ENCODE results near the gene VEPH1.
A peak's percentile ranks its signal among the peaks of the same experiment; 100 is the strongest.

The VEPH1 gene

GRCh38 chr3:157444797-157445184 is 58.4 kb downstream of the VEPH1 start:
- Histone ChIP-seq H3K36me3 (no peaks in the 10 kb centered on the region), H3K4me3 (ENCODE audit: low read depth, low read length) (no peak overlapping the region), H3K27ac (no peak overlapping the region), H3K27me3 (ENCODE audit: insufficient read depth, low read depth, severe bottlenecking) (no peaks in the 10 kb centered on the region), H3K9me3 (ENCODE audit: severe bottlenecking) (no peaks in the 10 kb centered on the region)
- no peak for TF ChIP-seq CTCF (IDR thresholded peaks at IDR 0.05; ENCODE audit: low read depth, low read length)
- no peak for DNase-seq

GRCh38 chr3:157443905-157444796 is 59.1 kb downstream of the VEPH1 start:
- Histone ChIP-seq H3K27ac (no peak overlapping the region), H3K27me3 (ENCODE audit: insufficient read depth, low read depth, severe bottlenecking) (no peaks in the 10 kb centered on the region), H3K9me3 (ENCODE audit: severe bottlenecking) (no peaks in the 10 kb centered on the region), H3K4me3 (ENCODE audit: low read depth, low read length) (no peak overlapping the region), H3K36me3 (no peaks in the 10 kb centered on the region)
- no peak for DNase-seq
- no peak for TF ChIP-seq CTCF (IDR thresholded peaks at IDR 0.05; ENCODE audit: low read depth, low read length)

GRCh38 chr3:157442729-157443128 is 60.5 kb downstream of the VEPH1 start:
- no peak overlapping the region for H3K27ac ChIP-seq
- no peaks in the 10 kb centered on the region for H3K9me3 ChIP-seq (ENCODE audit: severe bottlenecking)
- no peak for TF ChIP-seq CTCF (IDR thresholded peaks at IDR 0.05; ENCODE audit: low read depth, low read length)
- H3K4me3 ChIP-seq (ENCODE audit: low read depth, low read length) = no peak overlapping the region
- H3K36me3 ChIP-seq = no peaks in the 10 kb centered on the region
- H3K27me3 ChIP-seq (ENCODE audit: insufficient read depth, low read depth, severe bottlenecking) = no peaks in the 10 kb centered on the region
- DNase-seq = no peak

GRCh38 chr3:157441102-157441624 is 62.1 kb downstream of the VEPH1 start:
- no peak for TF ChIP-seq CTCF (IDR thresholded peaks at IDR 0.05; ENCODE audit: low read depth, low read length)
- H3K36me3 ChIP-seq = no peaks in the 10 kb centered on the region
- H3K27ac ChIP-seq = no peak overlapping the region
- no peak overlapping the region for H3K4me3 ChIP-seq (ENCODE audit: low read depth, low read length)
- no peak for DNase-seq
- H3K9me3 ChIP-seq (ENCODE audit: severe bottlenecking) = no peaks in the 10 kb centered on the region
- H3K27me3 ChIP-seq (ENCODE audit: insufficient read depth, low read depth, severe bottlenecking) = no peaks in the 10 kb centered on the region

GRCh38 chr3:157438194-157438730 is 65.0 kb downstream of the VEPH1 start:
- no peak for TF ChIP-seq CTCF (IDR thresholded peaks at IDR 0.05; ENCODE audit: low read depth, low read length)
- DNase-seq = peak; percentile 49
- no peaks in the 10 kb centered on the region for H3K27me3 ChIP-seq (ENCODE audit: insufficient read depth, low read depth, severe bottlenecking)
- peak overlapping the region; percentile 77 for H3K27ac ChIP-seq
- peak overlapping the region; percentile 78 for H3K4me3 ChIP-seq (ENCODE audit: low read depth, low read length)
- no peaks in the 10 kb centered on the region for H3K36me3 ChIP-seq
- no peaks in the 10 kb centered on the region for H3K9me3 ChIP-seq (ENCODE audit: severe bottlenecking)
